Stomach smooth muscle (tissue), 2 donors: ENCODE data around the gene NARS2.
"Not testable (repeated sequence)": the region's sequence is repeated elsewhere in the genome, so short reads cannot be mapped to it uniquely, and the experiment has no call there.

ENCODE experiments used
- H3K27ac ChIP-seq: one replicate; pipeline ENCODE4 v1.7.0; 2013; ENCODE audit warnings: mild to moderate bottlenecking, low read length, inconsistent platforms
- H3K27me3 ChIP-seq, 2 donors: one replicate each; pipeline ENCODE4 v1.7.0; 2013; ENCODE audit warnings: low read length in 2 of 2; ENCODE audit not compliant: insufficient read depth in 2 of 2, control insufficient read depth in 1 of 2
- H3K36me3 ChIP-seq, 2 donors: one replicate each; pipeline ENCODE4 v1.7.0; 2013; ENCODE audit warnings: low read length in 2 of 2; ENCODE audit not compliant: control insufficient read depth in 2 of 2, insufficient read depth in 2 of 2
- H3K4me1 ChIP-seq: one replicate; pipeline ENCODE4 v1.7.0; 2013; ENCODE audit warnings: low read length; ENCODE audit not compliant: control insufficient read depth, insufficient read depth
- H3K4me3 ChIP-seq, 2 donors: one replicate each; pipeline ENCODE4 v1.7.0; 2013; ENCODE audit warnings: low read length in 2 of 2
- H3K9ac ChIP-seq, 2 donors: one replicate each; pipeline ENCODE4 v1.7.0; 2013; ENCODE audit warnings: low read length in 2 of 2, mild to moderate bottlenecking in 1 of 2
- H3K9me3 ChIP-seq, 2 donors: one replicate each; pipeline ENCODE4 v1.7.0; 2013; ENCODE audit warnings: low read length in 2 of 2; ENCODE audit not compliant: control insufficient read depth in 2 of 2
- donor health status: healthy.
- donor health status: Pancreatic carcinoma.

NARS2 gene

DNA sequence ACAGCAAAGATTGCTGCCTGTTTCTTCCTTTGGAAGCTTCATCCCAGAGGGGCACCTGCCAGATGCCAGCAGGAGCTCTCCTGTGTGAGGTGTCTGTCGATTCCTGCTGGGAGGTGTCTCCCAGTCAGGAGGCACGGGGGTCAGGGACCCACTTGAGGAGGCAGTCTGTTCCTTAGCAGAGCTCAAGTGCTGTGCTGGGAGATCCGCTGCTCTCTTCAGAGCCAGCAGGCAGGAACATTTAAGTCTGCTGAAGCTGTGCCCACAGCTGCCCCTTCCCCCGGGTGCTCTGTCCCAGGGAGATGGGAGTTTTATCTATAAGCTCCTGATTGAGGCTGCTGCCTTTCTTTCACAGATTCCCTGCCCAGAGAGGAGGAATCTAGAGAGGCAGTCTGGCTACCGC is 28.1 kb upstream of the NARS2 start:
- not testable (repeated sequence) for H3K27ac ChIP-seq, H3K9ac ChIP-seq, H3K9me3 ChIP-seq, H3K4me1 ChIP-seq, H3K4me3 ChIP-seq, H3K36me3 ChIP-seq, H3K27me3 ChIP-seq

DNA sequence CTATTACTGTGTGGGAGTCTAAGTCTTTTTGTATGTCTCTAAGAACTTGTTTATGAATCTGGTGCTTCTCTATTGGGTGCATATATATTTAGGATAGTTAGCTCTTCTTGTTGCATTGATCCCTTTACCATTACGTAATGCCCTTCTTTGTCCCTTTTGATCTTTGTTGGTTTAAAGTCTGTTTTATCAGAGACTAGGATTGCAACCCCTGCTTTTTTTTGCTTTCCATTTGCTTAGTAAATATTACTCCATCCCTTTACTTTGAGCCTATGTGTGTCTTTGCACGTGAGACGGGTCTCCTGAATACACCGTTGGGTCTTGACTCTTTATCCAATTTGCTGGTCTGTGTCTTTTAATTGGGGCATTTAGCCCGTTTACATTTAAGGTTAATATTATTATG is 26.4 kb upstream of the NARS2 start:
- H3K9ac ChIP-seq, H3K27ac ChIP-seq, H3K9me3 ChIP-seq, H3K27me3 ChIP-seq, H3K4me3 ChIP-seq, H3K36me3 ChIP-seq, H3K4me1 ChIP-seq: not testable (repeated sequence)

- H3K4me3 ChIP-seq, H3K27me3 ChIP-seq, H3K9ac ChIP-seq, H3K9me3 ChIP-seq, H3K27ac ChIP-seq, H3K4me1 ChIP-seq, H3K36me3 ChIP-seq: not testable (repeated sequence)
Measured at GRCh38 chr11:78597579-78597978, 22.9 kb upstream of the NARS2 start.

DNA sequence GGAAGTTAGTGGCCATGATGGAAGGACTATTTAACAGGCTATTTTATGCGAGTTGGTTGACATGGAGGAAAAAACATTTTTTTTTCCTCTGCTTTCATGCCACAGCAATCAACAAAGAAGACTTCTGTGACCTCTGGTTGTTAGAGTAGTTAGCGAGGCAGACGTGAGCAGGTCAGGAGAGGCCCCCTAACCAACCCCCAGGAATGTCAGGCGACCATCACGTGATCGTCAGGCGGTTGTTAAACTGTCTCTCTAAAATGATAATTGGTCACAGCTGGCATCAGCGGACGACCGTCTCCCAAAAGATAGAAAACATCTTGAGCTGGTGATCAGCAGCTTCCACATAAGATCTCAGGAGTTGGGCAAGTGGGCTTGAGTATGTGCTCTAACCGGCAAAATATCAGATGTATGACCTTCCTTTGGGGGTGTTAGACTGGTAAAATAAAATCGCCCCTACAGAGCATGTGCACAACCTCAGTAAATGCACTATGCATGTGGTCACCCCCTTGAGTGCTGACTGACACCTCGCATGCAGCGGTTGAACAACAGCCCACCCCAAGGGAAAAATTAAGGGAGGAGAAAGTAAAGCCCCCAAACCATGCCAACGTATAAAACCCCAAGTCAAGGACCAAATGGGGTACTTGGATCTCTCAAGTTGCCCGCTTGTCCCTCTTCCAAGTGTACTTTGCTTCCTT is 20.9 kb upstream of the NARS2 start:
- Histone ChIP-seq H3K9ac (no peak overlapping the region), H3K9me3 (peaks cover 0 to 2% of the 10 kb centered on the region in 2 donors), H3K36me3 (no peaks in the 10 kb centered on the region), H3K4me3 (no peak overlapping the region), H3K27me3 (peaks cover 0 to 3% of the 10 kb centered on the region in 2 donors), H3K27ac (no peak overlapping the region), H3K4me1 (no peaks in the 10 kb centered on the region)

- Histone ChIP-seq H3K4me3 (no peak overlapping the region), H3K27ac (no peak overlapping the region), H3K9ac (no peak overlapping the region), H3K4me1 (no peaks in the 10 kb centered on the region), H3K27me3 (peaks cover 0 to 3% of the 10 kb centered on the region in 2 donors), H3K9me3 (peaks cover 0 to 2% of the 10 kb centered on the region in 2 donors), H3K36me3 (no peaks in the 10 kb centered on the region)
Measured at GRCh38 chr11:78594814-78595213, 20.1 kb upstream of the NARS2 start.

DNA sequence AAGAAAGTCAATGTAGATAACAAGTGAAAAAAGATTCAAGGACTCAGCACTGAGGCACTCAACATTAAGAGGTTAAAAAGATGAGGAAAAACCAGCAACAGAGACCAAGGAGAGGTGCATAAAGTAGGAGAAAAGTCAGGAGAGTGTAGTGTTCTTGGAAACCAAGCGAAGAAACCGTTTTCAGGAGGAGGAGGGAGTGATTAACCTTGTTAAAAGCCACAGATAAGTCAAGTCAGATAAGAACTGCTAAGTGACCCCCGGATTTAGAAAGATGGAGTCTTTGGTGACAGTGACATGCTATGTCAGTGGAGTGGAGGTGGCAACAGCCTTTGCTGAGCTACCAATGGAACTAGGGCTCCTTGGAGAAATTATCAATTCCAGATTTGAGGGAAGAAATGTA is 13.9 kb upstream of the NARS2 start:
- H3K27ac ChIP-seq: no peak overlapping the region
- no peak overlapping the region for H3K4me3 ChIP-seq
- H3K27me3 ChIP-seq: no peaks in the 10 kb centered on the region
- no peak overlapping the region for H3K9ac ChIP-seq
- H3K36me3 ChIP-seq: no peaks in the 10 kb centered on the region
- H3K9me3 ChIP-seq: peaks cover 0 to 3% of the 10 kb centered on the region in 2 donors
- no peaks in the 10 kb centered on the region for H3K4me1 ChIP-seq

- Histone ChIP-seq H3K27me3 (no peaks in the 10 kb centered on the region), H3K9ac (no peak overlapping the region), H3K4me3 (no peak overlapping the region), H3K9me3 (peaks cover under 1 to 4% of the 10 kb centered on the region in 2 donors), H3K36me3 (no peaks in the 10 kb centered on the region), H3K27ac (no peak overlapping the region), H3K4me1 (no peaks in the 10 kb centered on the region)
Measured at GRCh38 chr11:78587446-78587845, 12.8 kb upstream of the NARS2 start.

DNA sequence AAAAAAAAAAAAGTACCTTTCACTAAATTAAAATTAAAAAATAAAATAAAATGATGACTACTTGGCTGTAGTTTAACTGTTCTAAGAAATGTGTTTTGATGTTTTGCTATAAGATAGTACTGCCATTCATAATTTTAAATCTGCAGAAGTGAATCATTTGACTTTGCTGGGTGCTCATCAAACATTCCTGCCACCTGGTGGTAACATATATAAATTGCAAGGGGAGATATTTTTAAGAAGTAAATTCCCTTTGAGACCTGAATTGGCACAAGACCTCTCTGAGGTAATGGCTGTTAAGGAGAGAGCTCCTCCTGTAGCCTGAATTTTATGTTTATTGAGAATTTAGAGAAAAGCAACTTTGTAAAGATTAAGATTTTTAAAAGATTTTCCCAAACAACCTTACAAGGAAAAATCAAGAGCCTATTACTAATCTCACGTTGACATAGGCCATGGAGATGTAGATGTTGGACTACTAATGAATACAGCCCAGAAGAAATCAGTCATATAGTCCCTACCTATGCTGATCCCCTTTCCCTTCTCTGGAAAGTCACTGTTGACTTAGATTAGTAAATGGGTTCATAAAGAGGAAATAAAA is 11.9 kb upstream of the NARS2 start:
- no peak overlapping the region for H3K4me3 ChIP-seq
- H3K27ac ChIP-seq: no peak overlapping the region
- H3K9ac ChIP-seq: no peak overlapping the region
- H3K36me3 ChIP-seq: no peaks in the 10 kb centered on the region
- H3K9me3 ChIP-seq: peaks cover 3 to 4% of the 10 kb centered on the region in 2 donors
- H3K4me1 ChIP-seq: no peaks in the 10 kb centered on the region
- no peaks in the 10 kb centered on the region for H3K27me3 ChIP-seq

DNA sequence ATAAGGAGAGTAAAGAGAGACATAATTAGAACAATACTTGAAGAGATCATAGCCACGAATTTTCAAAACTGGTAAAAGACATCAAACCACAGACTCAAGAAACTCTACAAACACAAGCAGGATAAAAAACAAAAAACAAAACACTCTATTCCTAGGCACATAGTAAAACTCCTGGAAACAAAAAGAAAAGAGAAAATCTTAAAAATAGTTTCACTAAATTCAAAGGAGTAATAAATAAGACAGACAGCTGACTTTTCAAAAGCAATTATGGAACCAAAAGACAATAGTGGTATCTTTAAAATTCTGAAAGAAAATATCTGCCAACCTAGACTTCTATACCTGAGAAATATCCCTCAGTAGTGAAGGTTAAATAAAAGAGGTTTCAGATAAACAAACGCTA is 9.2 kb upstream of the NARS2 start:
- H3K9me3 ChIP-seq: peaks cover 3 to 4% of the 10 kb centered on the region in 2 donors
- H3K27me3 ChIP-seq: no peaks in the 10 kb centered on the region
- no peak overlapping the region for H3K9ac ChIP-seq

DNA sequence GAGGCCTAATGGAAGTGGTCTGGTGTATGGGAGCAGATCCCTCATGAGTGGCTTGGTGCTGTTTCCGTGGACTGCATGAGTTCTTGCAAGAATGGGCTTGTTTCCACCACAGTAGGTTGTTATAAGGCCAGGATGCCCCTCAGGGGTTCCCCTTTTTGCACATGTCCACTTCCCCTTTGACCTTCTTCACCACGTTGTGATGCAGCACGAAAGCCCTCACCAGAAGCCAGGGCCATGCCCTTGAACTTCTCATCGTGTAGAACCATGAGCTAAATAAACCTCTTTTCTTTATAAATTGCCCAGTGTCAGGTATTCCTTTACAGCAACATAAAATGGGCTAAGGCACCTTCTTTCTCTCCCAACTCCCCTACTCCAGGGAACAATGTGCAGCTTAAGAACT is 2.8 kb upstream of the NARS2 start:
- Histone ChIP-seq H3K9ac (no peak overlapping the region), H3K4me1 (peaks cover 4% of the 10 kb centered on the region), H3K27ac (no peak overlapping the region), H3K9me3 (peaks cover 0 to 2% of the 10 kb centered on the region in 2 donors), H3K36me3 (no peaks in the 10 kb centered on the region), H3K27me3 (no peaks in the 10 kb centered on the region), H3K4me3 (no peak overlapping the region)

More for the DNA sequence above, 9.2 kb upstream of the NARS2 start:
- Histone ChIP-seq H3K36me3 (no peaks in the 10 kb centered on the region), H3K4me1 (no peaks in the 10 kb centered on the region), H3K4me3 (no peak overlapping the region), H3K27ac (no peak overlapping the region)

DNA sequence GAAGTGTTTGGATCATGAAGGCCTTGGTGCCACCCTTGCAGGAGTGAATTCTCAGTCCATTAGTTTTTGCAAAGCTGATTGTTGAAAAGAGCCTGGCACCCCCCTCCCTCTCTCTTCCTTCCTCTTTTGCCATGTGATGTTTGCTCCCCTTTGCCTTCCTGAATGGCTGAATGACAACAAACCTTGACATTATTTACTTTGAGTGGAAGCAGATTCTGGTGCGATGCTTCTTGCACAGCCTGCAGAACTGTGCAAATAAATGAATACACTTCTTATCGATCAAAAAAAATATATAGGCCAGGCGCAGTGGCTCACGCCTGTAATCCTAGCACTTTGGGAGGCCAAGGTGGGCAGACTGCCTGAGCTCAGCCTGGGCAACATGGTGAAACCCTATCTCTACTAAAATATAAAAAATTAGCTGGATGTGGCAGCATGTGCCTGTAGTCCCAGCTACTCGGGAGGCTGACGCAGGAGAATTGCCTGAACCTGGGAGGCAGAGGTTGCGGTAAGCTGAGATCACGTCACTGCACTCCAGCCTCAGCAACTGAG is 2.0 kb upstream of the NARS2 start:
- Histone ChIP-seq H3K4me3 (no peak overlapping the region), H3K27ac (no peak overlapping the region), H3K9me3 (no peaks in the 10 kb centered on the region), H3K36me3 (no peaks in the 10 kb centered on the region), H3K4me1 (peaks cover 4% of the 10 kb centered on the region), H3K27me3 (no peaks in the 10 kb centered on the region), H3K9ac (no peak overlapping the region)
